DMS79 (cell line): ENCODE data around the gene SIX5.

Source experiments
- DNase-seq: peaks from one replicate; lab custom pipeline; 2025; lab: John Stamatoyannopoulos, UW

Gene SIX5

GRCh38 chr19:45773384-45773783 lies 4.3 kb upstream of the SIX5 start:
- no peak for DNase-seq

- DNase-seq, result no peak
These were observed 3.9 kb upstream of the SIX5 start for GRCh38 chr19:45772912-45773311.

GRCh38 chr19:45772130-45772840 lies 3.2 kb upstream of the SIX5 start:
- no peak for DNase-seq

DNA sequence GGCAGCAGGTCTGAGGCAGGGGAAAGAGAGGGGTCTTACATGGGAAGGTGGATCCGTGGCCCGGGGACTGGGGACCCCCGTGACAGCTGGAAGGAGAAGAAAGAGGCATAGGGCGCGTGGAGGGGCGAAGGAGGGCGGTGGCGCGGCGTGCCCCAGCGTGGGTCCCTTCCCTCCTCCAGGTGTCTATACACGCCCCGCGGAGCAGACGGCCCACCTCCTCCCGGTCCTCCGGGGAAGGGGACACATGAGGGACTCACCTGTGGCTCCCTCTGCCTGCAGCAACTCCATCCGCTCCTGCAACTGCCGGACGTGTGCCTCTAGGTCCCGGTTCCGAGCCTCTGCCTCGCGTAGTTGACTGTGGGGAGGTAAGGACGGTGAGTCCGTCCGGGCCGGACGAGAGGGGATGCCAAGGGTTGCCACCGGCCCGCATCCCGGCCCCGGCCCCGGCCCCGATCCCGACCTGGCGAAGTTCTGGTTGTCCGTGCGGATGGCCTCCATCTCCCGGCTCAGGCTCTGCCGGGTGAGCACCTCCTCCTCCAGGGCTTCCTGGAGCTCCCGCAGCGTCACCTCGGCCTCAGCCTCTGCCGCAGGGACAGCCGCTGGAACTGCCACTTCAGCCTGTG lies 2.4 kb upstream of the SIX5 start:
- no peak for DNase-seq

DNA sequence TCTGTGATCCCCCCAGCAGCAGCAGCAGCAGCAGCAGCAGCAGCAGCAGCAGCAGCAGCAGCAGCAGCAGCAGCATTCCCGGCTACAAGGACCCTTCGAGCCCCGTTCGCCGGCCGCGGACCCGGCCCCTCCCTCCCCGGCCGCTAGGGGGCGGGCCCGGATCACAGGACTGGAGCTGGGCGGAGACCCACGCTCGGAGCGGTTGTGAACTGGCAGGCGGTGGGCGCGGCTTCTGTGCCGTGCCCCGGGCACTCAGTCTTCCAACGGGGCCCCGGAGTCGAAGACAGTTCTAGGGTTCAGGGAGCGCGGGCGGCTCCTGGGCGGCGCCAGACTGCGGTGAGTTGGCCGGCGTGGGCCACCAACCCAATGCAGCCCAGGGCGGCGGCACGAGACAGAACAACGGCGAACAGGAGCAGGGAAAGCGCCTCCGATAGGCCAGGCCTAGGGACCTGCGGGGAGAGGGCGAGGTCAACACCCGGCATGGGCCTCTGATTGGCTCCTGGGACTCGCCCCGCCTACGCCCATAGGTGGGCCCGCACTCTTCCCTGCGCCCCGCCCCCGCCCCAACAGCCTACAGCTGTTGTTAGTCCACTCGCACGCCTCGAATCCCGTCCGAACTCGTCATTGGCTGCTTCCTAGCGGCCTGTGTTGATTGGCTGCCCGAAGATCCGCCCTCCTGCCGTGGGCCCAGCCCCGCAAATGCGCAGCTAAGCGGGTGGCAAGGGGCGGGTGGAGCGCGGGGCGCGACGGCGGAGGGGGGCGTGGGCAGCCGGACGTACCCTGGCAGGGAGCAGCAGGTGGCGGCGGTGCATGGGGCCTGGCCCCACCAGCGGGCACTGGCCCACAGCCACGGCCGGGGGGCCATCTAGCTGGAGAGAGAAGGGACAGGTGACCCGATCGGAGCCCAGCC lies 1.4 kb upstream of the SIX5 start:
- peak; percentile 95 for DNase-seq

DNA sequence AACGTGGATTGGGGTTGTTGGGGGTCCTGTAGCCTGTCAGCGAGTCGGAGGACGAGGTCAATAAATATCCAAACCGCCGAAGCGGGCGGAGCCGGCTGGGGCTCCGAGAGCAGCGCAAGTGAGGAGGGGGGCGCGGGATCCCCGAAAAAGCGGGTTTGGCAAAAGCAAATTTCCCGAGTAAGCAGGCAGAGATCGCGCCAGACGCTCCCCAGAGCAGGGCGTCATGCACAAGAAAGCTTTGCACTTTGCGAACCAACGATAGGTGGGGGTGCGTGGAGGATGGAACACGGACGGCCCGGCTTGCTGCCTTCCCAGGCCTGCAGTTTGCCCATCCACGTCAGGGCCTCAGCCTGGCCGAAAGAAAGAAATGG lies 754 bp upstream of the SIX5 start:
- no peak for DNase-seq

DNA sequence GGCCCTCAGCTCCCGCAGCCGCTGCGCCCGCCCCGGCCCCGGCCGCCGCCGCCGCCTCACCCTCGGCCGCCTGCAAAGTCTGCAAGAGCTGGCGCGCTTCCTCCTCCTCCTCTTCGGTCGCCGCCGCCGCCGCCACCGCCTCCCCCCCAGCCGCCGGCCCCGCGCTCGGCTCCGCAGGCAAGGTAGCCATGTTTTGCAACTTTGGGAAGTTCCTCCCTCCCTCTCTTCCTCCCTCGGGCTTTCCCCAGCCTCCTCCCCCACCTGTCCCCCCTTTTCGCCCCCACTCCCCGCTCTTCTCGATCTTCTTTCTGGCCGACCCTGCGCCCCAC lies 433 bp downstream of the SIX5 start:
- no peak for DNase-seq

GRCh38 chr19:45767881-45768654 lies 984 bp downstream of the SIX5 start:
- DNase-seq, result no peak

DNA sequence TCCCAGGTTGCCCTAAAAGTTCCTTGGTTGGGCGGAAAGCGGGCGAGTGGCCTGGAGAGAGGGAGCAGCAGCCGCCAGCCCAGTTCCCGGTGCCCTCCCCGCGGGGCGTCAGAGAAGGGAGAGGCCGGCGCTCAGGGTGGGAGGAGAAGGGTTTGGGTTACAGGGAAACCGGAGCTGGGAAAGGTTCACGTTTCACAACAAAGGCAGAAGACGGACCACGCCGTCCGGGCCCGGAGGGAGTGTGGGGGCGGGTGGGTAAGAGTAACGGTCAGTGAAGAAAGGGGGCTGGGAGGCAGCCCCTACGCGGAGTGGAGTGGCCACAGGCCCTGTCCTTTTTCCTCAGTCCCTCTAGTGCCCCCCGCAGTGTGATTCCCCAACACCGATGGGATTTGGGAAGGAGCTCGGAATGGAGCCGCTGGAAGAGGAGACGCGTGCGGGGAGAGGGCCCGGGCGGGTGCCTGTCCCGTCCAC lies 1.6 kb downstream of the SIX5 start:
- DNase-seq, result peak; percentile 5

DNA sequence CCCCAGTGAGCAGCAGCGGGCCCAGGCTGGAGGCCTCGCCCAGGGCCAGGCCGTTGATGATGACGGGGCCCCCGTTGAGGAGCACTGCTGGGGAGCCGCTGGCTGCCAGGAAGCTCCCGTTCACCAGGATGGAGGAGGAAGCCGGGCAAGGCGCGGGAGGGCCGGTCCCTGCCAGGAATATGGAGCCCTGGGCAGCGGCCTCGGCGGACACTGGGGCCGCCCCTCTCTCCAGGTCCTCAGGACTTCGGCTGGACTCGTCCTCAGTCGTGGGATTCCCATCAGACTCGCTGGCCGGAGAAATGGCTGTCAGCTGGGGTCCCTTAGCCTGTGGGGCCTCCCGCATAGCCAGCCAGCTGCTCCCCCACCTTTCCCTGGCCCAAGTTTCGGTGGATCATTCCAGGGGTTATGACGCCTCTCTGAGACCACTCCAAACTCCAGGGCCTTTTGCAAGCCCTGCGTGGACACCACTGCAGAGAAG lies 2.1 kb downstream of the SIX5 start:
- no peak for DNase-seq

- DNase-seq, result no peak
These were observed 2.7 kb downstream of the SIX5 start for GRCh38 chr19:45766296-45766868.

- DNase-seq, result no peak
These were observed 3.3 kb downstream of the SIX5 start for GRCh38 chr19:45765702-45766295.

GRCh38 chr19:45764945-45765701 lies 3.9 kb downstream of the SIX5 start:
- no peak for DNase-seq

GRCh38 chr19:45764475-45764874 lies 4.6 kb downstream of the SIX5 start:
- DNase-seq, result no peak

DNA sequence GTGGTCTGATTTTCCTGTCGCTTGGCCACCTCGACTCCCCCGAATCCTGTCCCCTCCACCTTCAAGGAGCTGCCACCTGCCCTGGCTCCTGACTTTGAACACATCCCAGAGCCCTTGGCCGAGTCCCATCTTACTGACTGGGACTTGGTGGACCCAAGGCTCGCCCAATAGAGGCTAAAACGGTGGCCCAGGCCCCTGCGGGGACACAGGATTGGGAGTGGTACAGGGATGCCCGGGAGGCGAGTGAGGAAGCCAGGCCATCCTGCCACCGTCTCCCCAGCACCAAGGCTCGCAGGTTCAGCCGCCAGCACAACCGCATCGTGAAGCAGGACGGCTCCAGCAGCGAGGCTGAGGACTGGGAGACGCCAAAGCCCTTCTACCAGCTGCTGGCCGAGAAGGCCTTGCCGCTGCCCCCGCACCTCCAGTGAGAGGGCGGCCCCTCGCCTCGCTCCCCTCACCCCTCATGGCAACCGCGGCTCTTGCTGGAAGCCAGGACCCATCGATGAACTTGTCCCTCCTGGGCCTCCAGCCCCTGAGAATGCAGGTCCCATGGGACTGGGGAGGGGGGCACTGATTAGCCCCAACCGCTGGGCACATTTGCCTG lies 5.3 kb downstream of the SIX5 start:
- DNase-seq, result no peak

GRCh38 chr19:45762870-45763631 lies 6.0 kb downstream of the SIX5 start:
- DNase-seq, result no peak

DNA sequence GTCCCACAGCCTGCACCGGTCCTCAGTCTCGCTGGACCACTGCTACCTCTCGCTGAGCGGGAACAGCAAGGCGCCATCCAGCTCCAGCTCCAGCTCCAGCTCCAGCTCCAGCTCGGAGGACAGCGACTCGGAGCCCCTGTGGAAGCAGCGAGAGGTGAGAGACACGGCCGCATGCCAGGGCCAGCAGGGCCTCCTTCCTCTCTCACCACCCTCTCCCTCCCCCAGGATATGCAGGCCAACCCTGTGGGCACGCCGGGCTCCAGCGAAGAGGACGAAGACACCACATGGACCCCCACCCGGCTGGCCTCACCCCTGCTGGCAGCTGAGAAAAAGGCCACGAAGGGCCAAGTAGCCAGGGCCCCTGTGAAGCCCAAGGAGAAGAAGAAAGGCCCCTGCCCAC lies 7.3 kb downstream of the SIX5 start:
- DNase-seq, result no peak

- DNase-seq, result no peak
These were observed 10.1 kb downstream of the SIX5 start for GRCh38 chr19:45758921-45759320.

DNA sequence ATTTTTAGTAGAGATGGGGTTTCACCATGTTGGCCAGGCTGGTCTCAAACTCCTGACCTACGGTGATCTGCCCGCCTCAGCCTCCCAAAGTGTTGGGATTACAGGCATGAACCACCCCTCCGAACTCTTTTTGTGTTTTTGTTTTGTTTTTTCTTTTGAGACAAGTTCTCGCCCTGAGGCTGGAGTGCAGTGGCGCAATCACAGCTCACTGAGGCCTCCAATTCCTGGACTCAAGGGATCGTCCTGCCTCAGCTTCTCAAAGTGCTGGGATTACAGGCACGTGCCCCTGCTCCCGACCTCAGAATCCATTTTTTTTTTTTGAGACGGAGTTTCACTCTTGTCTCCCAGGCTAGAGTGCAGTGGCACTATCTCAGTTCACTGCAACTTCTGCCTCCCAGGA lies 11.4 kb downstream of the SIX5 start:
- no peak for DNase-seq
